Stomach (tissue), 9 donors: ENCODE data around the gene RRBP1. TPM values are rescaled to one million over a fixed set of nuclear protein-coding genes. Genes with fewer than 3 reads are reported as not detected.

Source experiments
- DNase-seq, 2 donors: peaks; one replicate each; pipeline versions ENCODE4 v3.0.0 to v3.0.0-alpha.2; 2013 to 2019
- H3K27ac ChIP-seq, 5 donors: fragments of 200-600 bp in 4 of 5; sonication (generic) in 4 of 5; one replicate each; pipeline ENCODE4 v1.5.1; 2013 to 2019; ENCODE audit warnings: mild to moderate bottlenecking in 1 of 5, moderate library complexity in 1 of 5
- H3K27me3 ChIP-seq, 3 donors: fragments of 200-600 bp; sonication (generic); one replicate each; pipeline ENCODE4 v1.5.1; 2017 to 2019; ENCODE audit warnings: mixed run types in 1 of 3
- H3K36me3 ChIP-seq, 4 donors: fragments of 200-600 bp; sonication (generic); 1 replicate in 3 of 4; 2 replicates in 1 of 4; pipeline ENCODE4 v1.5.1; 2016 to 2019
- H3K4me1 ChIP-seq, 4 donors: fragments of 200-600 bp; sonication (generic); one replicate each; pipeline ENCODE4 v1.5.1; 2016 to 2019
- H3K4me3 ChIP-seq, 4 donors: fragments of 200-600 bp; sonication (generic) in 3 of 4; one replicate each; pipeline ENCODE4 v1.5.1; 2016 to 2019; ENCODE audit warnings: mild to moderate bottlenecking in 1 of 4
- H3K9me3 ChIP-seq, 4 donors: fragments of 200-600 bp; sonication (generic); one replicate each; pipeline ENCODE4 v1.5.1; 2016 to 2019
- CTCF ChIP-seq, 7 experiments: fragments of 450-650 bp in 4 of 7; fragments of 200-600 bp in 3 of 7; sonication (generic) in 3 of 7; IDR thresholded peaks; one replicate each; pipeline ENCODE4 v1.5.1; 2016 to 2019; ENCODE audit warnings: antibody characterized with exemption in 7 of 7, control low read depth in 2 of 7, mild to moderate bottlenecking in 1 of 7
- EP300 ChIP-seq: sonication (generic); formaldehyde crosslinking; IDR thresholded peaks from one replicate; pipeline ENCODE4 v1.6.1; 2017; ENCODE audit warnings: antibody characterized with exemption
- POLR2A ChIP-seq, 4 donors: fragments of 450-650 bp; IDR thresholded peaks; one replicate each; pipeline ENCODE4 v1.6.1; 2016; ENCODE audit warnings: antibody characterized with exemption in 4 of 4, control low read depth in 2 of 4, mild to moderate bottlenecking in 1 of 4, moderate library complexity in 1 of 4
- POLR2AphosphoS5 ChIP-seq, 3 donors: sonication (generic); formaldehyde crosslinking; IDR thresholded peaks; one replicate each; pipeline ENCODE4 v1.6.1; 2016; ENCODE audit warnings: antibody characterized with exemption in 3 of 3
- WGBS, 5 donors: extraction: QIAGEN DNeasy Blood & Tissue Kit in 3 of 5; methylation state at CpG; one replicate each; pipeline versions ENCODE4 v1.1.5 to v1.1.7; 2013 to 2018; 5-methylcytosine and 5-hydroxymethylcytosine counted together
- intact Hi-C: fragments of 100-400 bp; cut with DNase I; formaldehyde crosslinking; loops from one replicate; pipeline ENCODE4 v1.15.1; 2023; ENCODE audit warnings: low total_unique reads
- polyA plus RNA-seq, 3 donors: library from polyadenylated mRNA; stranded (reverse); fragments of 200-250 nt; gene quantifications; one replicate each; pipeline ENCODE4 v1.2.3, GENCODE V29; 2013
- total RNA-seq, 5 donors: library from RNA; depleted of rRNA; stranded (reverse); fragments of >200 nt; gene quantifications; one replicate each; pipeline versions ENCODE4 v1.1.0 to v1.2.3, GENCODE V29; 2014 to 2016
- donor health status: healthy with polysubstance abuse.
- donor health status: Bipolar disorder and iron deficiency.
- donor health status: healthy.

RRBP1 gene
- total and polyA plus RNA-seq, 8 donors: 34.4 to 456 (median 132) TPM

- Histone ChIP-seq H3K27me3 (peaks cover 0 to 5% (median 0%) of the 10 kb centered on the region in 3 donors), H3K27ac (no peak overlapping the region), H3K36me3 (no peaks in the 10 kb centered on the region), H3K4me3 (no peak overlapping the region), H3K9me3 (no peaks in the 10 kb centered on the region), H3K4me1 (peaks cover 0 to 15% (median 2%) of the 10 kb centered on the region in 4 donors)
- intact Hi-C loops: no loop called here
- WGBS, 5 donors: 90 to 95% (median 93%) methylated on average over 5 of the region's 5 CpGs
- no peak for DNase-seq
- TF ChIP-seq POLR2A (IDR thresholded peaks at IDR 0.05): no peak
- no peak for TF ChIP-seq CTCF (IDR thresholded peaks at IDR 0.05)
- TF ChIP-seq EP300: no peak
- no peak for TF ChIP-seq POLR2AphosphoS5 (IDR thresholded peaks at IDR 0.05)
Observed at GRCh38 chr20:17723301-17723691, 41.3 kb upstream of the RRBP1 start.

GRCh38 chr20:17722493-17723300 lies 40.7 kb upstream of the RRBP1 start:
- Histone ChIP-seq H3K4me1 (peaks cover 0 to 15% (median 2%) of the 10 kb centered on the region in 4 donors), H3K4me3 (no peak overlapping the region), H3K27me3 (no peaks in the 10 kb centered on the region), H3K36me3 (no peaks in the 10 kb centered on the region), H3K27ac (peak overlapping the region in 3 of 5 donors; percentile 2 to 56 (median 52)), H3K9me3 (no peaks in the 10 kb centered on the region)
- DNase-seq: no peak
- 73 to 87% (median 77%) methylated on average over 14 of the region's 14 CpGs for WGBS, 5 donors
- intact Hi-C loops: no loop called here
- TF ChIP-seq POLR2A (IDR thresholded peaks at IDR 0.05): no peak
- TF ChIP-seq CTCF (IDR thresholded peaks at IDR 0.05): no peak
- TF ChIP-seq EP300: no peak
- TF ChIP-seq POLR2AphosphoS5 (IDR thresholded peaks at IDR 0.05): no peak

GRCh38 chr20:17721802-17722486 lies 39.9 kb upstream of the RRBP1 start:
- Histone ChIP-seq H3K4me1 (peaks cover 0 to 15% (median 2%) of the 10 kb centered on the region in 4 donors), H3K36me3 (no peaks in the 10 kb centered on the region), H3K4me3 (no peak overlapping the region), H3K9me3 (no peaks in the 10 kb centered on the region), H3K27me3 (no peaks in the 10 kb centered on the region), H3K27ac (peak overlapping the region; percentile 51 to 75 (median 53))
- intact Hi-C loops: no loop called here
- TF ChIP-seq CTCF (IDR thresholded peaks at IDR 0.05): peak in 2 of 7 experiments; percentile 10 to 16
- TF ChIP-seq POLR2AphosphoS5 (IDR thresholded peaks at IDR 0.05): peak in 2 of 3 donors; percentile 89 to 90
- TF ChIP-seq POLR2A (IDR thresholded peaks at IDR 0.05): no peak
- no peak for TF ChIP-seq EP300
- 21 to 43% (median 35%) methylated on average over 6 of the region's 6 CpGs for WGBS, 5 donors
- peak; percentile 69 to 70 for DNase-seq

- WGBS, 5 donors: 80 to 90% (median 87%) methylated on average over 4 of the region's 4 CpGs
- Histone ChIP-seq H3K4me1 (peaks cover 0 to 15% (median 2%) of the 10 kb centered on the region in 4 donors), H3K27me3 (no peaks in the 10 kb centered on the region), H3K36me3 (no peaks in the 10 kb centered on the region), H3K9me3 (no peaks in the 10 kb centered on the region), H3K4me3 (no peak overlapping the region), H3K27ac (no peak overlapping the region)
- no peak for TF ChIP-seq EP300
- TF ChIP-seq CTCF (IDR thresholded peaks at IDR 0.05): no peak
- no peak for TF ChIP-seq POLR2AphosphoS5 (IDR thresholded peaks at IDR 0.05)
- no peak for TF ChIP-seq POLR2A (IDR thresholded peaks at IDR 0.05)
- no peak for DNase-seq
- intact Hi-C loops: no loop called here
Observed at GRCh38 chr20:17720755-17721154, 38.7 kb upstream of the RRBP1 start.
